Measurements from ENCODE around the gene MAP2K5. TPM values are rescaled to one million over a fixed set of nuclear protein-coding genes. Genes with fewer than 3 reads are reported as not detected.

Gene MAP2K5
- total RNA-seq, 1 donor from 2014 or later: 8.0 TPM

DNA sequence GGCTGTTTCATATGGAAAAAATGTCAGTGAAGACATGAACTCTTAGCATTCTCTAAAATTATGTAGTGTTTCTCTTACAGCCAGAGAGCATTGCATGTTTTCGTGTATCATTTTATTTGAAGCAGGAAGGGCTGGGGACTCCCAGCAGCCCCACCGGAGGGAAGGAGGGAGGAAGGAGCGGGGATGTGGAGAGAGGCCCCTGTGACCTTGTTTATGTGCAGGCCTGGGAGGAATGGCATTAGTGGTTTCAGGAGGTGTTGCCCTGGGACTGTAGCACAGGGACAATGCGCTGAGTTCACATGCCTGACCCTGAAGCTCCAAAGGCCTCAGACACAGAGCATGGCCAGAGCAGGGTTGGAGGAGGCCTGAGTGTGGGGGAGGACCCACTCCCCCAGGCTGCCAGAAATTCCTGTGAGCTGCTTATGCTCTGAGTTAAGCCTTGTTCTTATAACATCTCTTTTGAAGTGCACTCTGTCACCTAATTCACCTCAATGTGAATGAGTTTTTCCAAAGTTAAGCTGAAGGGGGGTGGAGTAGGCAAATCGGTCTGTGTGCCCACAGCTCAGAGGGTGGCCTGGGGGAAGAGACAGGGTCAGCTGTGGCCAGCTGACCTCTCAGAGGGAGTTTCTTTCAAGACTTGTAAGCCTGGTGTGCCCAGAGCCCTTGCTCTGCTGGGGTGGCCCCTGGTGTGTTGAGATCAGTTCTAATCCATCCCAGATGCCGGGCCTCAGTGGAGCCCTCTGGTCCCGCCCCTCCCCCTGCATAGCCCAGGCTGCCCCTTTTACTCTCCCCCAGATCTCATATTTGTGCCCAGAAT lies 301.3 kb downstream of the MAP2K5 start:
- H3K36me3 ChIP-seq (ENCODE audit: control insufficient read depth, insufficient read depth, low read length): no peaks in the 10 kb centered on the region
- no peaks in the 10 kb centered on the region for H3K27me3 ChIP-seq (ENCODE audit: control insufficient read depth, insufficient read depth, low read length)
- no peak overlapping the region for H3K4me3 ChIP-seq (ENCODE audit: low read depth, low read length)
- no peak for DNase-seq (ENCODE audit: low read depth)
- TF ChIP-seq CTCF (IDR thresholded peaks at IDR 0.05; ENCODE audit: insufficient read depth, low read length, poor library complexity, severe bottlenecking): no peak

GRCh38 chr15:67845974-67846373 lies 303.5 kb downstream of the MAP2K5 start:
- no peak for TF ChIP-seq CTCF (IDR thresholded peaks at IDR 0.05; ENCODE audit: insufficient read depth, low read length, poor library complexity, severe bottlenecking)
- Histone ChIP-seq H3K36me3 (ENCODE audit: control insufficient read depth, insufficient read depth, low read length) (no peaks in the 10 kb centered on the region), H3K4me3 (ENCODE audit: low read depth, low read length) (no peak overlapping the region), H3K27me3 (ENCODE audit: control insufficient read depth, insufficient read depth, low read length) (no peaks in the 10 kb centered on the region)
- no peak for DNase-seq (ENCODE audit: low read depth)

- Histone ChIP-seq H3K4me3 (ENCODE audit: low read depth, low read length) (no peak overlapping the region), H3K27me3 (ENCODE audit: control insufficient read depth, insufficient read depth, low read length) (no peaks in the 10 kb centered on the region), H3K36me3 (ENCODE audit: control insufficient read depth, insufficient read depth, low read length) (no peaks in the 10 kb centered on the region)
- TF ChIP-seq CTCF (IDR thresholded peaks at IDR 0.05; ENCODE audit: insufficient read depth, low read length, poor library complexity, severe bottlenecking): no peak
- DNase-seq (ENCODE audit: low read depth): no peak
These were observed 307.0 kb downstream of the MAP2K5 start for GRCh38 chr15:67849538-67849937.

DNA sequence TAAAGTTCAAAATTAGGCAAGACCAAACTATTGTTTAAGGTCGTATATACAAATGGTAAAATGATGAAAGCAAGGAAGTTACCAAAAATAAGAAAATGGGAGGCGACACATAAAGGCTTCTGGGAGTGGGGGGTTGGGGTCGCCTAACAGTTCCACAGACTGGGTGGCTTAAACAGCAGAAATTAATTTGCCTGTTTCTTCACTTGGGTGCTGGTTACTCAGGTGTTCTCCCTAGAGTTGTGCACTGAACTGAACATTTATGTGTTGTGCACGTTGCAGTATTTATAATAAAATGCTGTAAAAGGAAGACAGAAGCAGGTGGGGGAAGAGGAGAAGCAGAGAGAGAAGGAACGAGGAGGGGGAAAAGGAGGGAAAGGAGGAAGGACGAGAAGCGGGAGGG lies 307.8 kb downstream of the MAP2K5 start:
- no peaks in the 10 kb centered on the region for H3K36me3 ChIP-seq (ENCODE audit: control insufficient read depth, insufficient read depth, low read length)
- H3K27me3 ChIP-seq (ENCODE audit: control insufficient read depth, insufficient read depth, low read length): no peaks in the 10 kb centered on the region
- H3K4me3 ChIP-seq (ENCODE audit: low read depth, low read length): no peak overlapping the region
- no peak for DNase-seq (ENCODE audit: low read depth)
- TF ChIP-seq CTCF (IDR thresholded peaks at IDR 0.05; ENCODE audit: insufficient read depth, low read length, poor library complexity, severe bottlenecking): no peak

DNA sequence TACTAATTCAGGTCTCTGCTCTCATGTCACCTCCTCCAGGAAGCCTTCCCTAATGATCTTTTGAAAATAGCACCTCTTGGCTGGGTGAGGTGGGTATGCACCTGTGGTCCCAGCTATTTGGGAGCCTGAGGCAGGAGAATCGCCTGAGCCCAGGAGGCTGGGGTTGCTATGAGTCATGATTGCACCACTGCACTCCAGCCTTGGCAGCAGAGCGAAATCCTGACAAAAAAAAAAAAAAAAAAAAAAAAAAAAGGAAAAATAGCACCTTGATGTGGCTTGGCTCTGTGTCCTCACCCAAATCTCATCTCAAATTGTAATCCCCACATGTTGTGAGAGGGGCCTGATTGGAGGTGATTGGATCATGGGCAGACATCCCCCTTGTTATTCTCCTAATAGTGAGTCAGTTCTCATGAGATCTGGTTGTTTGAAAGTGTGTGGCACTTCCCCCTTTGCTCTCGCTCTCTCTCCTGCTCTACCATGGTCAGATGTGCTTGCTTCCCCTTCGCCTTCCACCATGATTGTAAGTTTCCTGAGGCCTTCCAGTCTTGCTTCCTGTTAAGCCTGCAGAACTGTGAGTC lies 308.6 kb downstream of the MAP2K5 start:
- Histone ChIP-seq H3K27me3 (ENCODE audit: control insufficient read depth, insufficient read depth, low read length) (no peaks in the 10 kb centered on the region), H3K4me3 (ENCODE audit: low read depth, low read length) (no peak overlapping the region), H3K36me3 (ENCODE audit: control insufficient read depth, insufficient read depth, low read length) (no peaks in the 10 kb centered on the region)
- DNase-seq (ENCODE audit: low read depth): no peak
- TF ChIP-seq CTCF (IDR thresholded peaks at IDR 0.05; ENCODE audit: insufficient read depth, low read length, poor library complexity, severe bottlenecking): no peak

Measured in kidney epithelial cell (primary cell).